Measurements from ENCODE around the gene NOC2L. TPM values are rescaled to one million over a fixed set of nuclear protein-coding genes. Genes with fewer than 3 reads are reported as not detected.

NOC2L gene
- total RNA-seq, 4 donors from 2014 or later = 21.8 to 58.8 (median 37.5) TPM

DNA sequence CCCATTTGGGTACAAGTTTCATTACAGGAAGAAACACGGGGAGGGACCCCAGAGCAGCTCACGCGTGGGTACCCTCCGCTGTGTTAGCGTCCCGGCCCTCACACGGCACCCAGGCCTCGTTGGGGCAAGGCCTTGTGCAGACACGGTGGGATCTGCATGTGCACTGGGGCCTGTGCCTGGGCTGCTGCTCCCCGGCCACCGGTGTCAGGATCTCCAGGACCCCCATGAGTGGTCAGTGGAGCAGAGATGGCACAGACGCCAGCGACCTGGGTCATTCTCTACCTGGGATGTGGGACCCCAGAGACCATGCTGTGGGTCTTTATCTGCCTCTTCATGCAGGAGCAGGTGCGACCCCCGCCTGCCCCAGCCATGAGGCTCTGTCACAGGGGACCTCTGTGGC, 40.7 kb downstream of the NOC2L start:
- intact Hi-C loops (cut with DNase I; ENCODE audit: low total_unique reads) = no loop called here
- Histone ChIP-seq H3K36me3 (no peaks in the 10 kb centered on the region), H3K27me3 (no peaks in the 10 kb centered on the region), H3K9me3 (no peaks in the 10 kb centered on the region), H3K27ac (no peak overlapping the region), H3K4me3 (no peak overlapping the region), H3K4me1 (peaks cover 10 to 45% of the 10 kb centered on the region in 2 donors)
- TF ChIP-seq, protein P1, sequence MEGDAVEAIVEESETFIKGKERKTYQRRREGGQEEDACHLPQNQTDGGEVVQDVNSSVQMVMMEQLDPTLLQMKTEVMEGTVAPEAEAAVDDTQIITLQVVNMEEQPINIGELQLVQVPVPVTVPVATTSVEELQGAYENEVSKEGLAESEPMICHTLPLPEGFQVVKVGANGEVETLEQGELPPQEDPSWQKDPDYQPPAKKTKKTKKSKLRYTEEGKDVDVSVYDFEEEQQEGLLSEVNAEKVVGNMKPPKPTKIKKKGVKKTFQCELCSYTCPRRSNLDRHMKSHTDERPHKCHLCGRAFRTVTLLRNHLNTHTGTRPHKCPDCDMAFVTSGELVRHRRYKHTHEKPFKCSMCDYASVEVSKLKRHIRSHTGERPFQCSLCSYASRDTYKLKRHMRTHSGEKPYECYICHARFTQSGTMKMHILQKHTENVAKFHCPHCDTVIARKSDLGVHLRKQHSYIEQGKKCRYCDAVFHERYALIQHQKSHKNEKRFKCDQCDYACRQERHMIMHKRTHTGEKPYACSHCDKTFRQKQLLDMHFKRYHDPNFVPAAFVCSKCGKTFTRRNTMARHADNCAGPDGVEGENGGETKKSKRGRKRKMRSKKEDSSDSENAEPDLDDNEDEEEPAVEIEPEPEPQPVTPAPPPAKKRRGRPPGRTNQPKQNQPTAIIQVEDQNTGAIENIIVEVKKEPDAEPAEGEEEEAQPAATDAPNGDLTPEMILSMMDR (IDR thresholded peaks at IDR 0.05) = no peak
- no peak for TF ChIP-seq POLR2A (IDR thresholded peaks at IDR 0.05)
- no peak for DNase-seq

DNA sequence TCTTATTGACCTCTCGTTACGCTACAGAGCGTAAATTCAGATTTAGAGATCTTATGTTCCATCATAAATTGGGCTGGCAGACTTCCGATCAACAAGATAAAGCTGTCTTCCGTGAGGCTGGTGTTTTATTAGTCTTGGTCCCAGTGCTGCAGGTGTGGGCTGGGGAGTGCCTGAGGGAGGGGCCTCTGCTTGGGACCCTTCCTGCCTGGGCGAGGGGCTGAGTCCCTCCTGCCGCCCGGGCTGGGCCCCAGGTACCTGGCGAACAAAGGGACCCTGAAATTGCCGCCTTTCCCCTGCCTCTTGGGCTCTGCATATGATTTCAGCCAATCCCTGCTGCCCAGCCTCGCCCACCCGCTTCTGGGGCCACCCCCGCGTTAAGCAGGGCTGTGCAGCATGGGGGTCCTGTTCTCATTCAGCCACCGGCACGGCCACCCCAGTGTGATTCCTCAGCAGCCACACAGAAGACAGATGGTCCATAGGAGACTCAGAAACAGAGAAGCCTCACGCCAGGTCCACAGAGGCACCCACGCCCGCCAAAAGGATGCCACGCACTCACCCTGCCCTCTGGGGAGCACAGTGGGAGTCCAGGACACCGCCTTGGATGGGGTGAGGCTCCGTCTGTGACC, 41.5 kb downstream of the NOC2L start:
- H3K4me1 ChIP-seq = peaks cover 10 to 42% of the 10 kb centered on the region in 2 donors
- no peak overlapping the region for H3K4me3 ChIP-seq
- no peaks in the 10 kb centered on the region for H3K27me3 ChIP-seq
- intact Hi-C loops (cut with DNase I; ENCODE audit: low total_unique reads) = no loop called here
- no peak for TF ChIP-seq POLR2A (IDR thresholded peaks at IDR 0.05)
- TF ChIP-seq, protein P1 (IDR thresholded peaks at IDR 0.05) = no peak
- H3K36me3 ChIP-seq = no peaks in the 10 kb centered on the region
- H3K9me3 ChIP-seq = no peaks in the 10 kb centered on the region
- H3K27ac ChIP-seq = no peak overlapping the region
- peak in 1 of 2 donors; percentile 17 for DNase-seq

DNA sequence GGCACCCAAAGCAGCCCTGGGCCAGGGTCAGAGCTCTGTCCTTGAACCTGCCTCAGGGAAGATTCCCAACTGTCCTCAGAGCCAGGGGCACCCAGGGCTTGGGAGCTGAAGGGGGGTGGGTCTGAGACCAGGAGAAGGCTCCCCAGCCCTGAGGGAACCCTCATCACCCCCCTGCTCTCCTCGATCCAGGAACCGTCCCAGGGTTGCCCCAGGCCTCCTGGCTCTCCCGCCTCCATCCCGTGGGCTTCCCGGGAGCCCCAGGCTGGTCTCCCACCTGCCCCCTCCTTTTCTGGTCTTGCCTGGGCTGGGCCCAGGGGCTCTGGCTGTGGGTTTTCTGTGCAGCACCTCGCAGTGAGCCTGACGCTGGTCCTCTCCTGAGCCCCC, 42.0 kb downstream of the NOC2L start:
- no peaks in the 10 kb centered on the region for H3K9me3 ChIP-seq
- intact Hi-C loops (cut with DNase I; ENCODE audit: low total_unique reads) = no loop called here
- H3K27ac ChIP-seq = no peak overlapping the region
- no peaks in the 10 kb centered on the region for H3K27me3 ChIP-seq
- no peak overlapping the region for H3K4me3 ChIP-seq
- TF ChIP-seq, protein P1 (IDR thresholded peaks at IDR 0.05) = no peak
- no peak for TF ChIP-seq POLR2A (IDR thresholded peaks at IDR 0.05)
- DNase-seq = no peak
- H3K4me1 ChIP-seq = peaks cover 10 to 40% of the 10 kb centered on the region in 2 donors
- no peaks in the 10 kb centered on the region for H3K36me3 ChIP-seq

DNA sequence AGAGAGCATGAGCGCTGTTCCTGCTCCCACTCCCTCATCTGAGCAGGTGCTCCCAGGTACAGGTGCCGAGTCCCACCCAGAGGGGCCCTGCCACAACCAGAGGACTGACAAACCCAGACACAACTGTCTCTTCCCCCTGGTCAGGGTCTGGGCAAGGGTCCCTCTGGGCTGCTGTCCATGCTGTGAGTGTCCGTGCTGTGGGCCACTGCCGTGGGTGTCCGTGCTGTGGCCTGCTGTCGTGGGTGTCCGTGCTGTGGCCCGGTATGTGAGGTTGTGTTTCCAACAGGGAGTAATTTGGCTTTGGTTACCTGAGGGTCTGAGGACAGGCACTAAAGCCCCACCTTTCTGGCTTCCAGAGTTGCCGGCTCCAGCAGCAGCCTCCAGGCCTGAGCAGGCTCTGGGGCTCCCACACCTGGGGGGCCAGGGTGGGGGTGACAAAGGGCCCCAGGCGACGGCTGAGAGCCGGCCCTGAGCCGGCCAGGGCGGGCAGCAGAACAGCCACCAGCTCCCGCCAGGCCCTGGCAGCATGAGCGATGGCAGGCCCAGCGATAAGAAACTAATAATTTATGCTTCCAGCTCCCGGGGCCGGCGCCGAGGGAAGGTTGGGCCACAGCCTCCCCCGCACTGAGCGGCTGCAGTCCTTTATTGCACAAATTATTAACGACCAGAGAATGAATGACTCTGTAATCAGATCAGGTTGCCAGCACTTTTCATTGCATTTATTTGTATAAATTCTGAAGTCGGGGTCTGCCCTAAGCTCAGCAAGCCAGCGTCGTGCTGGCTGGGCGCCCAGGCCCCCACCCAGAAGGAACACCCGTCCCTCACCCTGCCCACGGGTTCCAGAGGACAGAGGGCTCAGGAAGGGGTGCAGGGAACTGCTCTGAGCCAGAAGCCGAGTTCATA, 42.6 kb downstream of the NOC2L start:
- no peak for TF ChIP-seq POLR2A (IDR thresholded peaks at IDR 0.05)
- TF ChIP-seq, protein P1 (IDR thresholded peaks at IDR 0.05) = no peak
- H3K27me3 ChIP-seq = no peaks in the 10 kb centered on the region
- no peaks in the 10 kb centered on the region for H3K36me3 ChIP-seq
- intact Hi-C loops (cut with DNase I; ENCODE audit: low total_unique reads) = no loop called here
- H3K9me3 ChIP-seq = no peaks in the 10 kb centered on the region
- H3K4me3 ChIP-seq = no peak overlapping the region
- H3K27ac ChIP-seq = no peak overlapping the region
- peak; percentile 65 to 73 for DNase-seq
- H3K4me1 ChIP-seq = peaks cover 6 to 34% of the 10 kb centered on the region in 2 donors
